Measurements from ENCODE around the gene IBA57. TPM values are rescaled to one million over a fixed set of nuclear protein-coding genes. Genes with fewer than 3 reads are reported as not detected.
"Not testable (repeated sequence)": the region's sequence is repeated elsewhere in the genome, so short reads cannot be mapped to it uniquely, and the experiment has no call there.

The IBA57 gene
- total RNA-seq, 1 experiment from 2014 or later = 0.60 TPM

GRCh38 chr1:228226141-228226874, 60.7 kb downstream of the IBA57 start:
- no peak for DNase-seq (ENCODE audit: low read depth)

GRCh38 chr1:228226956-228227791, 61.6 kb downstream of the IBA57 start:
- peak; percentile 11 for DNase-seq (ENCODE audit: low read depth)

- DNase-seq (ENCODE audit: low read depth) = not testable (repeated sequence)
Measured at GRCh38 chr1:228228147-228228546, 62.5 kb downstream of the IBA57 start.

GRCh38 chr1:228228601-228229074, 63.0 kb downstream of the IBA57 start:
- DNase-seq (ENCODE audit: low read depth) = peak; percentile 62

- DNase-seq (ENCODE audit: low read depth) = no peak
Measured at GRCh38 chr1:228231189-228231588, 65.6 kb downstream of the IBA57 start.

Other genes with a start within 250 kb of the IBA57 start
- 9.5 and 14.0 TPM in 2 replicates for gene WNT9A, start 217.9 kb upstream of the IBA57 start, total RNA-seq (2014; rRNA removed; shearing (Covaris generic))
- gene WNT3A, start 158.8 kb upstream of the IBA57 start, total RNA-seq (2014; rRNA removed; shearing (Covaris generic)) = not detected in 2 replicates
- gene ARF1, start 83.1 kb upstream of the IBA57 start, total RNA-seq (2014; rRNA removed; shearing (Covaris generic)) = 163 and 218 TPM in 2 replicates
- gene C1orf35, start 62.5 kb upstream of the IBA57 start, total RNA-seq (2014; rRNA removed; shearing (Covaris generic)) = 7.8 and 8.6 TPM in 2 replicates
- gene MRPL55, start 56.5 kb upstream of the IBA57 start, total RNA-seq (2014; rRNA removed; shearing (Covaris generic)) = 63.2 and 83.0 TPM in 2 replicates
- gene GUK1, start 25.5 kb upstream of the IBA57 start, total RNA-seq (2014; rRNA removed; shearing (Covaris generic)) = 294 and 365 TPM in 2 replicates
- gene GJC2, start 15.9 kb upstream of the IBA57 start, total RNA-seq (2014; rRNA removed; shearing (Covaris generic)) = 0.39 and 0.48 TPM in 2 replicates
- 0.10 and 0.24 TPM in 2 replicates for gene OBSCN, start 42.2 kb downstream of the IBA57 start, total RNA-seq (2014; rRNA removed; shearing (Covaris generic))
- 9.3 and 11.6 TPM in 2 replicates for gene TRIM11, start 241.0 kb downstream of the IBA57 start, total RNA-seq (2014; rRNA removed; shearing (Covaris generic))